Tibial nerve (tissue), 4 donors: ENCODE results near the gene CD1B. TPM values are rescaled to one million over a fixed set of nuclear protein-coding genes. Genes with fewer than 3 reads are reported as not detected.

Experiments used
- DNase-seq, 2 donors: peaks; one replicate each; pipeline ENCODE4 v3.0.0-alpha.2; 2019; ENCODE audit warnings: low spot score in 2 of 2
- H3K27ac ChIP-seq, 4 donors: fragments of 200-600 bp; sonication (generic) in 3 of 4; one replicate each; pipeline ENCODE4 v1.5.1; 2017 to 2019; ENCODE audit warnings: mild to moderate bottlenecking in 1 of 4
- H3K27me3 ChIP-seq, 2 donors: fragments of 200-600 bp; sonication (generic) in 1 of 2; one replicate each; pipeline versions ENCODE4 v1.5.1 to v1.6.0; 2017 to 2019
- H3K36me3 ChIP-seq, 3 donors: fragments of 200-600 bp; sonication (generic); one replicate each; pipeline ENCODE4 v1.5.1; 2018 to 2019
- H3K4me1 ChIP-seq, 4 donors: fragments of 200-600 bp; sonication (generic) in 3 of 4; one replicate each; pipeline ENCODE4 v1.5.1; 2017 to 2019
- H3K4me3 ChIP-seq, 4 donors: fragments of 200-600 bp; sonication (generic) in 3 of 4; one replicate each; pipeline ENCODE4 v1.5.1; 2017 to 2019; ENCODE audit warnings: mild to moderate bottlenecking in 1 of 4, moderate library complexity in 1 of 4
- H3K9me3 ChIP-seq, 4 donors: fragments of 200-600 bp; sonication (generic) in 3 of 4; one replicate each; pipeline ENCODE4 v1.5.1; 2017 to 2019
- EP300 ChIP-seq, 2 donors: sonication (generic); formaldehyde crosslinking; IDR thresholded peaks; one replicate each; pipeline ENCODE4 v1.6.1; 2017; ENCODE audit warnings: antibody characterized with exemption in 2 of 2, mild to moderate bottlenecking in 1 of 2
- POLR2A ChIP-seq, 2 donors: fragments of 450-650 bp; IDR thresholded peaks; one replicate each; pipeline ENCODE4 v1.6.1; 2017; ENCODE audit warnings: antibody characterized with exemption in 2 of 2, mild to moderate bottlenecking in 2 of 2, moderate library complexity in 2 of 2
- WGBS, 2 donors: methylation state at CpG; one replicate each; pipeline ENCODE4 v1.1.5; 2018; 5-methylcytosine and 5-hydroxymethylcytosine counted together
- total RNA-seq, 4 donors: library from RNA; depleted of rRNA; stranded (reverse); fragments of >200 nt; gene quantifications; one replicate each; pipeline ENCODE4 v1.1.0, GENCODE V29; 2016
- TF ChIP-seq, protein P1 (sequence below), 5 experiments: fragments of 200-600 bp in 3 of 5; fragments of 450-650 bp in 2 of 5; sonication (generic) in 3 of 5; IDR thresholded peaks; one replicate each; pipeline ENCODE4 v1.5.1; 2016 to 2019; ENCODE audit warnings: antibody characterized with exemption in 5 of 5, mild to moderate bottlenecking in 3 of 5, moderate library complexity in 2 of 5

Gene CD1B
- total RNA-seq, 4 donors from 2014 or later: not detected

DNA sequence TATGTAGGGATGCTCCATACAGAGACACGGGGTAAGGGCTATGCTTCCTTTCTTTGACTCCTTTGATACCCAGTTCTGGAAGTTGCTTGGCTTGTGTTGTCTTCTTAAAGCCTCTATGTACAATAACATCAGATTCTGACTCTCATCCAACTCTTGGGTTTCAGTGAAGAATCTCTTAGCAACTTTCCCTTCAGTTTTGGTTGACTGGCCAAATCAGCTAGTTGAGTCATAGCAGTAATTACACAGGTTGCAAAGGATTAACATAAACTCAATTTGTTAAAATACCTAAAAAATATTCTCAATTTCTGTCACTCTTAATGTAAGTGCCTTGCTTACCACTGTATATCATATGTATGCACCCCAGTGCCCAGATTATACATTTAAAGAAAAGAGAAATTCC, 31.6 kb upstream of the CD1B start:
- WGBS, 2 donors: 77 to 90% methylated on average over 1 of the region's 1 CpG
- TF ChIP-seq EP300 (IDR thresholded peaks at IDR 0.05): no peak

GRCh38 chr1:158362482-158362881, 31.2 kb upstream of the CD1B start:
- Histone ChIP-seq H3K27ac (no peak overlapping the region), H3K9me3 (no peaks in the 10 kb centered on the region), H3K27me3 (no peaks in the 10 kb centered on the region), H3K36me3 (no peaks in the 10 kb centered on the region), H3K4me3 (no peak overlapping the region), H3K4me1 (no peaks in the 10 kb centered on the region)
- WGBS, 2 donors: 50 to 58% methylated on average over 1 of the region's 1 CpG
- no peak for DNase-seq
- TF ChIP-seq POLR2A (IDR thresholded peaks at IDR 0.05) (no peak), EP300 (IDR thresholded peaks at IDR 0.05) (no peak)
- TF ChIP-seq, protein P1, sequence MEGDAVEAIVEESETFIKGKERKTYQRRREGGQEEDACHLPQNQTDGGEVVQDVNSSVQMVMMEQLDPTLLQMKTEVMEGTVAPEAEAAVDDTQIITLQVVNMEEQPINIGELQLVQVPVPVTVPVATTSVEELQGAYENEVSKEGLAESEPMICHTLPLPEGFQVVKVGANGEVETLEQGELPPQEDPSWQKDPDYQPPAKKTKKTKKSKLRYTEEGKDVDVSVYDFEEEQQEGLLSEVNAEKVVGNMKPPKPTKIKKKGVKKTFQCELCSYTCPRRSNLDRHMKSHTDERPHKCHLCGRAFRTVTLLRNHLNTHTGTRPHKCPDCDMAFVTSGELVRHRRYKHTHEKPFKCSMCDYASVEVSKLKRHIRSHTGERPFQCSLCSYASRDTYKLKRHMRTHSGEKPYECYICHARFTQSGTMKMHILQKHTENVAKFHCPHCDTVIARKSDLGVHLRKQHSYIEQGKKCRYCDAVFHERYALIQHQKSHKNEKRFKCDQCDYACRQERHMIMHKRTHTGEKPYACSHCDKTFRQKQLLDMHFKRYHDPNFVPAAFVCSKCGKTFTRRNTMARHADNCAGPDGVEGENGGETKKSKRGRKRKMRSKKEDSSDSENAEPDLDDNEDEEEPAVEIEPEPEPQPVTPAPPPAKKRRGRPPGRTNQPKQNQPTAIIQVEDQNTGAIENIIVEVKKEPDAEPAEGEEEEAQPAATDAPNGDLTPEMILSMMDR (IDR thresholded peaks at IDR 0.05): no peak

More for the DNA sequence above, 31.6 kb upstream of the CD1B start:
- Histone ChIP-seq H3K4me1 (no peaks in the 10 kb centered on the region), H3K4me3 (no peak overlapping the region), H3K27me3 (no peaks in the 10 kb centered on the region), H3K27ac (no peak overlapping the region), H3K9me3 (no peaks in the 10 kb centered on the region), H3K36me3 (no peaks in the 10 kb centered on the region)
- DNase-seq: no peak

GRCh38 chr1:158357441-158357840, 26.1 kb upstream of the CD1B start:
- H3K4me1 ChIP-seq: no peaks in the 10 kb centered on the region
- H3K27ac ChIP-seq: no peak overlapping the region
- no peak overlapping the region for H3K4me3 ChIP-seq
- TF ChIP-seq POLR2A (IDR thresholded peaks at IDR 0.05): no peak
- TF ChIP-seq, protein P1 (IDR thresholded peaks at IDR 0.05): no peak
- no peaks in the 10 kb centered on the region for H3K36me3 ChIP-seq
- no peaks in the 10 kb centered on the region for H3K27me3 ChIP-seq
- no peak for DNase-seq
- no peaks in the 10 kb centered on the region for H3K9me3 ChIP-seq
- 80 to 83% methylated on average over 1 of the region's 1 CpG for WGBS, 2 donors

DNA sequence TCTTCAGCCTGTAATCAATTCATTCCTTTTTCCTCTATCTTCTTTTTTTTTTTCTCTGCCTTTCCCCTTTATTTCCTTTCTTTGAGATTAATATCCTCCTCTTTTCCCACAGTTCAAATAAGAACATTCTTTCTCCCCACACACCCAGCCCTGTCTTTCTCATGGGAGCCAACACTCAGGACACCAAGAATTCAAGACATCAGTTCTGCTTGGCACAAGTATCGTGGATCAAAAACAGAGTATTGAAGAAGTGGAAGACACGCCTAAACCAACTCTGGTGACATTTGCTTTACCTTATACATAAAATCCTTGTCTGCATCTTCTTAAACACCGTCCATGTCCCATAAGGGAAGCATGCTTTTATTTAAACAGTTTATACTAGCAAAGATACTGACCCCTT, 25.3 kb upstream of the CD1B start:
- Histone ChIP-seq H3K9me3 (no peaks in the 10 kb centered on the region), H3K4me1 (no peaks in the 10 kb centered on the region), H3K27me3 (no peaks in the 10 kb centered on the region), H3K36me3 (no peaks in the 10 kb centered on the region), H3K4me3 (no peak overlapping the region), H3K27ac (peak overlapping the region in 1 of 4 donors; percentile 30)
- DNase-seq: no peak
- TF ChIP-seq POLR2A (IDR thresholded peaks at IDR 0.05) (no peak), EP300 (IDR thresholded peaks at IDR 0.05) (no peak)
- WGBS, 2 donors: 53 to 67% methylated on average over 3 of the region's 3 CpGs

GRCh38 chr1:158355773-158356285, 24.5 kb upstream of the CD1B start:
- Histone ChIP-seq H3K9me3 (no peaks in the 10 kb centered on the region), H3K4me1 (no peaks in the 10 kb centered on the region), H3K4me3 (no peak overlapping the region), H3K36me3 (no peaks in the 10 kb centered on the region), H3K27ac (no peak overlapping the region), H3K27me3 (no peaks in the 10 kb centered on the region)
- 87 to 92% methylated on average over 10 of the region's 10 CpGs for WGBS, 2 donors
- DNase-seq: no peak
- no peak for TF ChIP-seq POLR2A (IDR thresholded peaks at IDR 0.05)
- TF ChIP-seq, protein P1 (IDR thresholded peaks at IDR 0.05): no peak
- TF ChIP-seq EP300 (IDR thresholded peaks at IDR 0.05): no peak

DNA sequence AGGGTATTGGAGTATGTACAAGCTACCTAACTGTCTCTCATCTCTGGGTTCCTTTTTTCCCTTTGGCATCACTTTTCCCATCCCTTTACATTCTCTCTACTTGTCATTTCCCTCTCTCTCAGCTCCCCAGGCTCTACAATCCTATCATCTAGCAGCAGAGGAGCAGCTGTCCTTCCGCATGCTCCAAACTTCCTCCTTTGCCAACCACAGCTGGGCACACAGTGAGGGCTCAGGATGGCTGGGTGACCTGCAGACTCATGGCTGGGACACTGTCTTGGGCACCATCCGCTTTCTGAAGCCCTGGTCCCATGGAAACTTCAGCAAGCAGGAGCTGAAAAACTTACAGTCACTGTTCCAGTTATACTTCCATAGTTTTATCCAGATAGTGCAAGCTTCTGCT, 22.9 kb upstream of the CD1B start:
- Histone ChIP-seq H3K36me3 (no peaks in the 10 kb centered on the region), H3K9me3 (no peaks in the 10 kb centered on the region), H3K27me3 (no peaks in the 10 kb centered on the region), H3K4me3 (no peak overlapping the region), H3K4me1 (no peaks in the 10 kb centered on the region), H3K27ac (no peak overlapping the region)
- no peak for DNase-seq
- TF ChIP-seq, protein P1 (IDR thresholded peaks at IDR 0.05): no peak
- TF ChIP-seq EP300 (IDR thresholded peaks at IDR 0.05) (no peak), POLR2A (IDR thresholded peaks at IDR 0.05) (no peak)
- 70 to 82% methylated on average over 2 of the region's 2 CpGs for WGBS, 2 donors
